ENCODE results near the gene ANGPT4.

The ANGPT4 gene

GRCh38 chr20:873875-874607 lies 42.1 kb downstream of the ANGPT4 start:
- H3K9me3 ChIP-seq (ENCODE audit: severe bottlenecking), result no peaks in the 10 kb centered on the region
- TF ChIP-seq CTCF (IDR thresholded peaks at IDR 0.05; ENCODE audit: poor library complexity, severe bottlenecking), result no peak
- H3K27me3 ChIP-seq (ENCODE audit: insufficient read depth, poor library complexity, severe bottlenecking), result no peaks in the 10 kb centered on the region
- peaks cover 3% of the 10 kb centered on the region for H3K4me1 ChIP-seq (ENCODE audit: insufficient read depth, poor library complexity, severe bottlenecking)
- H3K4me3 ChIP-seq (ENCODE audit: severe bottlenecking), result no peak overlapping the region
- DNase-seq (ENCODE audit: low spot score), result no peak
- no peak for ATAC-seq (ENCODE audit: low read depth)
- H3K36me3 ChIP-seq (ENCODE audit: low read depth), result no peaks in the 10 kb centered on the region
- no peak overlapping the region for H3K27ac ChIP-seq (ENCODE audit: poor library complexity, severe bottlenecking)

- ATAC-seq (ENCODE audit: low read depth), result no peak
- H3K4me1 ChIP-seq (ENCODE audit: insufficient read depth, poor library complexity, severe bottlenecking), result peaks cover 3% of the 10 kb centered on the region
- no peak overlapping the region for H3K4me3 ChIP-seq (ENCODE audit: severe bottlenecking)
- H3K9me3 ChIP-seq (ENCODE audit: severe bottlenecking), result no peaks in the 10 kb centered on the region
- H3K27ac ChIP-seq (ENCODE audit: poor library complexity, severe bottlenecking), result no peak overlapping the region
- H3K36me3 ChIP-seq (ENCODE audit: low read depth), result no peaks in the 10 kb centered on the region
- H3K27me3 ChIP-seq (ENCODE audit: insufficient read depth, poor library complexity, severe bottlenecking), result no peaks in the 10 kb centered on the region
- DNase-seq (ENCODE audit: low spot score), result no peak
- no peak for TF ChIP-seq CTCF (IDR thresholded peaks at IDR 0.05; ENCODE audit: poor library complexity, severe bottlenecking)
Observed at GRCh38 chr20:872855-873520, 43.1 kb downstream of the ANGPT4 start.

GRCh38 chr20:871948-872347 lies 44.2 kb downstream of the ANGPT4 start:
- no peak overlapping the region for H3K4me3 ChIP-seq (ENCODE audit: severe bottlenecking)
- H3K4me1 ChIP-seq (ENCODE audit: insufficient read depth, poor library complexity, severe bottlenecking), result peaks cover 3% of the 10 kb centered on the region
- H3K27ac ChIP-seq (ENCODE audit: poor library complexity, severe bottlenecking), result no peak overlapping the region
- TF ChIP-seq CTCF (IDR thresholded peaks at IDR 0.05; ENCODE audit: poor library complexity, severe bottlenecking), result no peak
- H3K9me3 ChIP-seq (ENCODE audit: severe bottlenecking), result no peaks in the 10 kb centered on the region
- H3K27me3 ChIP-seq (ENCODE audit: insufficient read depth, poor library complexity, severe bottlenecking), result no peaks in the 10 kb centered on the region
- H3K36me3 ChIP-seq (ENCODE audit: low read depth), result no peaks in the 10 kb centered on the region
- DNase-seq (ENCODE audit: low spot score) (no peak), ATAC-seq (ENCODE audit: low read depth) (no peak)

- no peak for DNase-seq (ENCODE audit: low spot score)
- Histone ChIP-seq H3K9me3 (ENCODE audit: severe bottlenecking) (no peaks in the 10 kb centered on the region), H3K27me3 (ENCODE audit: insufficient read depth, poor library complexity, severe bottlenecking) (no peaks in the 10 kb centered on the region), H3K36me3 (ENCODE audit: low read depth) (no peaks in the 10 kb centered on the region), H3K4me1 (ENCODE audit: insufficient read depth, poor library complexity, severe bottlenecking) (peaks cover 3% of the 10 kb centered on the region), H3K4me3 (ENCODE audit: severe bottlenecking) (no peak overlapping the region), H3K27ac (ENCODE audit: poor library complexity, severe bottlenecking) (no peak overlapping the region)
- ATAC-seq (ENCODE audit: low read depth), result no peak
- no peak for TF ChIP-seq CTCF (IDR thresholded peaks at IDR 0.05; ENCODE audit: poor library complexity, severe bottlenecking)
Observed at GRCh38 chr20:871436-871835, 44.7 kb downstream of the ANGPT4 start.

- Histone ChIP-seq H3K36me3 (ENCODE audit: low read depth) (no peaks in the 10 kb centered on the region), H3K27me3 (ENCODE audit: insufficient read depth, poor library complexity, severe bottlenecking) (no peaks in the 10 kb centered on the region), H3K27ac (ENCODE audit: poor library complexity, severe bottlenecking) (no peak overlapping the region), H3K9me3 (ENCODE audit: severe bottlenecking) (no peaks in the 10 kb centered on the region), H3K4me3 (ENCODE audit: severe bottlenecking) (no peak overlapping the region), H3K4me1 (ENCODE audit: insufficient read depth, poor library complexity, severe bottlenecking) (peaks cover 3% of the 10 kb centered on the region)
- no peak for ATAC-seq (ENCODE audit: low read depth)
- TF ChIP-seq CTCF (IDR thresholded peaks at IDR 0.05; ENCODE audit: poor library complexity, severe bottlenecking), result no peak
- DNase-seq (ENCODE audit: low spot score), result no peak
Observed at GRCh38 chr20:870758-871157, 45.4 kb downstream of the ANGPT4 start.
